DND-41 (cell line): Measurements from ENCODE around the gene RBFOX1.

Experiments used
- ATAC-seq: fragments of 200-7000 bp; cut with Tn5 transposase; 3 replicates; pipeline ENCODE4 v1.9.1; 2021; ENCODE audit warnings: low read depth; ENCODE audit not compliant: insufficient read depth
- DNase-seq: peaks from one replicate; pipeline ENCODE4 v3.0.0-alpha.2; 2020
- H2AFZ ChIP-seq: 2 replicates; pipeline ENCODE4 v1.6.0; 2012; ENCODE audit warnings: low read depth, low read length
- H3K27ac ChIP-seq: 2 replicates; pipeline ENCODE4 v1.5.1; 2012; ENCODE audit warnings: low read length, inconsistent platforms
- H3K27me3 ChIP-seq: fragments of 200-600 bp; sonication (generic); 2 replicates; pipeline ENCODE4 v1.6.0; 2012; ENCODE audit warnings: low read length, mild to moderate bottlenecking, inconsistent platforms; ENCODE audit not compliant: insufficient read depth, poor library complexity
- H3K36me3 ChIP-seq: 2 replicates; pipeline ENCODE4 v1.5.1; 2012; ENCODE audit warnings: low read length, inconsistent platforms; ENCODE audit not compliant: insufficient read depth
- H3K4me1 ChIP-seq: 2 replicates; pipeline ENCODE4 v1.5.1; 2012; ENCODE audit warnings: mild to moderate bottlenecking, low read length; ENCODE audit not compliant: insufficient read depth
- H3K4me2 ChIP-seq: 2 replicates; pipeline ENCODE4 v1.6.0; 2012; ENCODE audit warnings: mild to moderate bottlenecking, moderate library complexity, low read length, inconsistent platforms; ENCODE audit not compliant: insufficient read depth
- H3K4me3 ChIP-seq, 2 experiments: fragments of 200-600 bp in 1 of 2; shearing (Covaris generic) in 1 of 2; 2 replicates each; pipeline ENCODE4 v1.5.1; 2012 to 2016; ENCODE audit warnings: inconsistent platforms in 2 of 2, low read length in 2 of 2, mild to moderate bottlenecking in 2 of 2, low read depth in 1 of 2, moderate library complexity in 1 of 2
- H3K79me2 ChIP-seq: 2 replicates; pipeline ENCODE4 v1.6.0; 2012; ENCODE audit warnings: low read length, inconsistent platforms; ENCODE audit not compliant: insufficient read depth
- H3K9ac ChIP-seq: 2 replicates; pipeline ENCODE4 v1.6.0; 2012; ENCODE audit warnings: low read depth, mild to moderate bottlenecking, inconsistent platforms, low read length, moderate library complexity
- H3K9me3 ChIP-seq: 2 replicates; pipeline ENCODE4 v1.5.1; 2012; ENCODE audit warnings: low read length, moderate library complexity, mild to moderate bottlenecking, inconsistent platforms; ENCODE audit not compliant: insufficient read depth, severe bottlenecking
- H4K20me1 ChIP-seq: 2 replicates; pipeline ENCODE4 v1.6.0; 2012; ENCODE audit warnings: low read length; ENCODE audit not compliant: insufficient read depth
- EZH2 ChIP-seq: IDR thresholded peaks from 3 replicates; pipeline ENCODE4 v1.6.1; 2012; ENCODE audit warnings: borderline replicate concordance, low read depth, mild to moderate bottlenecking, moderate library complexity, low read length, inconsistent platforms; ENCODE audit not compliant: severe bottlenecking
- TF ChIP-seq, protein P1 (sequence below): IDR thresholded peaks from 2 replicates; pipeline ENCODE4 v1.5.1; 2012; ENCODE audit warnings: borderline replicate concordance, low read length, moderate library complexity, mild to moderate bottlenecking; ENCODE audit not compliant: poor library complexity, severe bottlenecking; ENCODE audit errors: extremely low read depth

Gene RBFOX1

DNA sequence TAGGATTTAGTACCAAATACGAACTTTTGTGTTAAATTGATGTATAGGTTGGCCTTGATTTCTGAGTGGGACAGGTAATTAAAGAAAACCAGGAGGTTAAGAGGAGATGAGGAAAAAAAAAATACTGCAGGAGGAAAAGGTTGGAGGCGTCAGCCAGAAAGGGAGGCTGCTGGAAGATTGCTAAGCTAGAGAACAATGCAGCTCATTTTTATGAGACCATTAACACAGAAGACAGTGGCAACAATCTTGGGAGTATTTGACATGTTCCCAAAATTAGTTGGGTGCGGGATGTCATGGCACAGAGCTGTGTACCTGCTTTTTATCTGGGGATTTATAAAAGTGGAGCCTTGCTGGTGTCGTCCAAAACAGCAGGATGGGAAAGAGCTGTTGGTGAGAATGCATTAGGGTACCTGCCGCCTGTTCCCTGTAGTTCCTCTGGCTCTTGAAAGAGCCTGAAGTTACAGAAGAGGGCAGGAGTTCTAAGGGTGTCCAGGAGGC, 229.3 kb downstream of the RBFOX1 start:
- Histone ChIP-seq H3K4me2 (no peak overlapping the region), H4K20me1 (no peaks in the 10 kb centered on the region), H3K36me3 (no peaks in the 10 kb centered on the region), H3K9me3 (no peaks in the 10 kb centered on the region), H2AFZ (no peak overlapping the region), H3K9ac (no peak overlapping the region), H3K4me1 (no peaks in the 10 kb centered on the region), H3K4me3 (no peak overlapping the region), H3K27me3 (peaks cover 3% of the 10 kb centered on the region), H3K27ac (no peak overlapping the region), H3K79me2 (no peaks in the 10 kb centered on the region)
- TF ChIP-seq EZH2, result no peak
- TF ChIP-seq, protein P1, sequence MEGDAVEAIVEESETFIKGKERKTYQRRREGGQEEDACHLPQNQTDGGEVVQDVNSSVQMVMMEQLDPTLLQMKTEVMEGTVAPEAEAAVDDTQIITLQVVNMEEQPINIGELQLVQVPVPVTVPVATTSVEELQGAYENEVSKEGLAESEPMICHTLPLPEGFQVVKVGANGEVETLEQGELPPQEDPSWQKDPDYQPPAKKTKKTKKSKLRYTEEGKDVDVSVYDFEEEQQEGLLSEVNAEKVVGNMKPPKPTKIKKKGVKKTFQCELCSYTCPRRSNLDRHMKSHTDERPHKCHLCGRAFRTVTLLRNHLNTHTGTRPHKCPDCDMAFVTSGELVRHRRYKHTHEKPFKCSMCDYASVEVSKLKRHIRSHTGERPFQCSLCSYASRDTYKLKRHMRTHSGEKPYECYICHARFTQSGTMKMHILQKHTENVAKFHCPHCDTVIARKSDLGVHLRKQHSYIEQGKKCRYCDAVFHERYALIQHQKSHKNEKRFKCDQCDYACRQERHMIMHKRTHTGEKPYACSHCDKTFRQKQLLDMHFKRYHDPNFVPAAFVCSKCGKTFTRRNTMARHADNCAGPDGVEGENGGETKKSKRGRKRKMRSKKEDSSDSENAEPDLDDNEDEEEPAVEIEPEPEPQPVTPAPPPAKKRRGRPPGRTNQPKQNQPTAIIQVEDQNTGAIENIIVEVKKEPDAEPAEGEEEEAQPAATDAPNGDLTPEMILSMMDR, result no peak
- DNase-seq (no peak), ATAC-seq (no peak)

- no peak for TF ChIP-seq EZH2
- TF ChIP-seq, protein P1, result no peak
- no peaks in the 10 kb centered on the region for H3K79me2 ChIP-seq
Measured at GRCh38 chr16:7566360-7566759, 233.7 kb downstream of the RBFOX1 start.

DNA sequence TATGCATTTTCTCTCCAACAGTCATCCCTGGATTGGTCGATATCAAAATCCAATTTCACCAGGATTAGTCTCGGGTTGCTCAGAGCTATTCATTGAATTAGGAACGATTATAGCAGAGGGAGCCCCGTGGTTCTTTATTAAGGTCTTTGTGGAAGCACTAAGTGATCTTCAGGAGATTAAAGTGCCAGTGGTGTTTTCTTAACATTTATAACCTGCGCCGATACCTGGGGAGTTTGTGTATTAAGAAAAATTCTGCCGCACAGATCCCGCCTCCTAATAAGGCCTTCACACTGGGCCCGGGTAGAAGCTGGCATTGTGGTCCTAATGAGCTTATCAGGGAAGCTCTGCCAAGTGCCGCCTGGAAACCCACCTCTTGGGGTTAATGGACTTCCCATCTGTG, 238.7 kb downstream of the RBFOX1 start:
- Histone ChIP-seq H3K9ac (no peak overlapping the region), H3K27ac (no peak overlapping the region), H3K36me3 (no peaks in the 10 kb centered on the region), H3K4me3 (no peak overlapping the region), H3K79me2 (no peaks in the 10 kb centered on the region), H3K9me3 (no peaks in the 10 kb centered on the region), H3K27me3 (no peaks in the 10 kb centered on the region), H2AFZ (no peak overlapping the region), H3K4me2 (no peak overlapping the region), H4K20me1 (no peaks in the 10 kb centered on the region), H3K4me1 (no peaks in the 10 kb centered on the region)
- TF ChIP-seq, protein P1, result no peak
- TF ChIP-seq EZH2, result no peak
- DNase-seq, result no peak
- no peak for ATAC-seq

More at GRCh38 chr16:7566360-7566759, 233.7 kb downstream of the RBFOX1 start:
- no peaks in the 10 kb centered on the region for H3K36me3 ChIP-seq
- H3K4me2 ChIP-seq, result no peak overlapping the region
- H2AFZ ChIP-seq, result no peak overlapping the region
- ATAC-seq, result no peak
- no peak overlapping the region for H3K27ac ChIP-seq
- H3K27me3 ChIP-seq, result no peaks in the 10 kb centered on the region
- H4K20me1 ChIP-seq, result no peaks in the 10 kb centered on the region
- no peak overlapping the region for H3K4me3 ChIP-seq
- H3K9me3 ChIP-seq, result no peaks in the 10 kb centered on the region
- no peaks in the 10 kb centered on the region for H3K4me1 ChIP-seq
- no peak for DNase-seq
- H3K9ac ChIP-seq, result no peak overlapping the region

GRCh38 chr16:7577588-7577987, 244.9 kb downstream of the RBFOX1 start:
- no peak overlapping the region for H3K9ac ChIP-seq

More at GRCh38 chr16:7577588-7577987, 244.9 kb downstream of the RBFOX1 start:
- ATAC-seq, result no peak
- Histone ChIP-seq H3K27me3 (no peaks in the 10 kb centered on the region), H3K36me3 (no peaks in the 10 kb centered on the region), H2AFZ (no peak overlapping the region), H3K79me2 (no peaks in the 10 kb centered on the region), H3K9me3 (no peaks in the 10 kb centered on the region), H3K4me2 (no peak overlapping the region), H3K4me1 (no peaks in the 10 kb centered on the region), H3K4me3 (no peak overlapping the region), H4K20me1 (no peaks in the 10 kb centered on the region), H3K27ac (no peak overlapping the region)
- TF ChIP-seq EZH2, result no peak
- TF ChIP-seq, protein P1, result no peak
- no peak for DNase-seq
